Right forelimb (tissue), 1 donor: Measurements from ENCODE around the gene MND1.
"Not testable (repeated sequence)": the region's sequence is repeated elsewhere in the genome, so short reads cannot be mapped to it uniquely, and the experiment has no call there.

Source experiments
- DNase-seq: peaks from one replicate; pipeline ENCODE4 v3.0.0-alpha.2; 2018

Gene MND1

GRCh38 chr4:153407906-153408305, 63.4 kb downstream of the MND1 start:
- DNase-seq = no peak

GRCh38 chr4:153408932-153409331, 64.4 kb downstream of the MND1 start:
- DNase-seq = no peak

GRCh38 chr4:153409412-153409811, 64.9 kb downstream of the MND1 start:
- no peak for DNase-seq

- no peak for DNase-seq
Measured at GRCh38 chr4:153409924-153410501, 65.5 kb downstream of the MND1 start.

GRCh38 chr4:153413842-153414241, 69.4 kb downstream of the MND1 start:
- no peak for DNase-seq

GRCh38 chr4:153416456-153416855, 72.0 kb downstream of the MND1 start:
- DNase-seq = not testable (repeated sequence)

GRCh38 chr4:153418121-153418520, 73.6 kb downstream of the MND1 start:
- no peak for DNase-seq

- DNase-seq = no peak
Measured at GRCh38 chr4:153418558-153418957, 74.1 kb downstream of the MND1 start.

GRCh38 chr4:153419029-153419428, 74.5 kb downstream of the MND1 start:
- DNase-seq = no peak

GRCh38 chr4:153419673-153420278, 75.3 kb downstream of the MND1 start:
- DNase-seq = no peak

- DNase-seq = no peak
Measured at GRCh38 chr4:153420361-153420760, 75.9 kb downstream of the MND1 start.

GRCh38 chr4:153421941-153422340, 77.5 kb downstream of the MND1 start:
- DNase-seq = no peak

GRCh38 chr4:153426207-153426885, 81.9 kb downstream of the MND1 start:
- DNase-seq = no peak

- no peak for DNase-seq
Measured at GRCh38 chr4:153427363-153428071, 83.0 kb downstream of the MND1 start.

- no peak for DNase-seq
Measured at GRCh38 chr4:153428941-153429475, 84.5 kb downstream of the MND1 start.

GRCh38 chr4:153432965-153433753, 88.7 kb downstream of the MND1 start:
- DNase-seq = no peak

- DNase-seq = no peak
Measured at GRCh38 chr4:153433754-153434105, 89.2 kb downstream of the MND1 start.

- no peak for DNase-seq
Measured at GRCh38 chr4:153434190-153434589, 89.7 kb downstream of the MND1 start.

- DNase-seq = no peak
Measured at GRCh38 chr4:153438916-153439756, 94.6 kb downstream of the MND1 start.

GRCh38 chr4:153439831-153440230, 95.3 kb downstream of the MND1 start:
- no peak for DNase-seq

- no peak for DNase-seq
Measured at GRCh38 chr4:153440475-153440874, 96.0 kb downstream of the MND1 start.
